IMR-90 (cell line): ENCODE results near the gene COL18A1. TPM values are rescaled to one million over a fixed set of nuclear protein-coding genes. Genes with fewer than 3 reads are reported as not detected.

Experiments
- CEBPB ChIP-seq: IDR thresholded peaks from 2 replicates; pipeline ENCODE4 v1.6.1; 2012; ENCODE audit warnings: low read depth, low read length, improper control_type of control experiment
- MAFK ChIP-seq: IDR thresholded peaks from 2 replicates; pipeline ENCODE4 v1.6.1; 2012; ENCODE audit warnings: low read depth, low read length, improper control_type of control experiment
- RAD21 ChIP-seq: IDR thresholded peaks from 2 replicates; pipeline ENCODE4 v1.6.1; 2012; ENCODE audit warnings: low read length, improper control_type of control experiment
- RFX5 ChIP-seq: IDR thresholded peaks from 2 replicates; pipeline ENCODE4 v1.8.0; 2012; ENCODE audit warnings: low read depth, mild to moderate bottlenecking, low read length, moderate library complexity
- polyA plus RNA-seq, 3 experiments: library from polyadenylated mRNA; depleted of rRNA; stranded (reverse); fragments of >200 nt; gene quantifications; 2 replicates each; pipeline ENCODE4 v1.2.3, GENCODE V29; 2012; ENCODE audit warnings: low replicate concordance in 1 of 3
- total RNA-seq: library from RNA; depleted of rRNA; stranded (reverse); fragments of >200 nt; gene quantifications from 2 replicates; pipeline ENCODE4 v1.2.3, GENCODE V29; 2012
- TF ChIP-seq, protein P1 (sequence below): fragments of 150-350 bp; IDR thresholded peaks from 2 replicates; pipeline ENCODE4 v1.6.1; 2017; ENCODE audit warnings: mild to moderate bottlenecking, antibody characterized with exemption, low read length, low read depth

Gene COL18A1
- total and polyA plus RNA-seq, 2 of the 4 experiments (the other 2 are of a cell fraction): 4.3 to 46.7 TPM

DNA sequence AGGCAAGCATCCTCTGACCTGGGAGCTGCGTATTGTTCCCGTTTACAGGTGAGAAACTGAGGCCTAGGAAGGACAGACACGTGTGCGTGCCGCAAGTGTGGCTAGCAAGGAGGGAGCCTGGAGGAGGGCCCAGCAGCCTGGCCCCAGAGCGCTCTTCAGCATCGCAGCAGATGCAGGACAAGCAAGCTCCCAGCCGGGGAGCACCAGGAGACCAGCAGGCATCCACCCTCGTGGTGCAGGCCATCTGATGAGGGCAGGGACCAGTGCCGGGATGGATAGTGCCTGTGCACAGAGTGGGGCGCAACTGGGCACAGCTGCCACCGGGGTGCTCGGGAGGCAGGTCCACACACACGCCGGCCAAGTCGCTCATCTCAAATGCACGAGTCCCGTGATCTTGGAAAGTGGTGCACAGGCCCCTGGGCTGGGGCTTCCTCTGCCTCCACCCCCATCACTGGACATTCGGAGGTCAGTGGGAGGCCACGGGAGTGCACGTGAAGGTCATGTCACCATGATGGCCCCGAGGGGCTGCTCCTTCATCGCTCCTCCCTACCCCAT is 55.1 kb downstream of the COL18A1 start (continued):
- TF ChIP-seq CEBPB (no peak), RFX5 (no peak), RAD21 (no peak), MAFK (no peak)
- TF ChIP-seq, protein P1, sequence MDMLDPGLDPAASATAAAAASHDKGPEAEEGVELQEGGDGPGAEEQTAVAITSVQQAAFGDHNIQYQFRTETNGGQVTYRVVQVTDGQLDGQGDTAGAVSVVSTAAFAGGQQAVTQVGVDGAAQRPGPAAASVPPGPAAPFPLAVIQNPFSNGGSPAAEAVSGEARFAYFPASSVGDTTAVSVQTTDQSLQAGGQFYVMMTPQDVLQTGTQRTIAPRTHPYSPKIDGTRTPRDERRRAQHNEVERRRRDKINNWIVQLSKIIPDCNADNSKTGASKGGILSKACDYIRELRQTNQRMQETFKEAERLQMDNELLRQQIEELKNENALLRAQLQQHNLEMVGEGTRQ: no peak
